ENCODE results near the gene ITGA1. TPM values are rescaled to one million over a fixed set of nuclear protein-coding genes. Genes with fewer than 3 reads are reported as not detected.

Gene ITGA1
- total and polyA plus RNA-seq, 4 donors = 24.2 to 187 (median 48.5) TPM

GRCh38 chr5:52830650-52831049, 42.9 kb downstream of the ITGA1 start:
- no peaks in the 10 kb centered on the region for H3K36me3 ChIP-seq (ENCODE audit: control insufficient read depth in 4 of 4, insufficient read depth in 3 of 4, low read depth in 1 of 4, low read length in 3 of 4)
- H3K9ac ChIP-seq (ENCODE audit: low read depth in 1 of 2, low read length in 2 of 2) = no peak overlapping the region
- 88% methylated on average over 2 of the region's 2 CpGs for WGBS
- no peak overlapping the region for H3K4me3 ChIP-seq (ENCODE audit: low read depth in 1 of 3, low read length in 3 of 3)
- H3K27me3 ChIP-seq (ENCODE audit: control insufficient read depth in 4 of 4, insufficient read depth in 4 of 4, low read length in 3 of 4) = no peaks in the 10 kb centered on the region
- DNase-seq (ENCODE audit: low spot score) = no peak
- TF ChIP-seq, protein P1, sequence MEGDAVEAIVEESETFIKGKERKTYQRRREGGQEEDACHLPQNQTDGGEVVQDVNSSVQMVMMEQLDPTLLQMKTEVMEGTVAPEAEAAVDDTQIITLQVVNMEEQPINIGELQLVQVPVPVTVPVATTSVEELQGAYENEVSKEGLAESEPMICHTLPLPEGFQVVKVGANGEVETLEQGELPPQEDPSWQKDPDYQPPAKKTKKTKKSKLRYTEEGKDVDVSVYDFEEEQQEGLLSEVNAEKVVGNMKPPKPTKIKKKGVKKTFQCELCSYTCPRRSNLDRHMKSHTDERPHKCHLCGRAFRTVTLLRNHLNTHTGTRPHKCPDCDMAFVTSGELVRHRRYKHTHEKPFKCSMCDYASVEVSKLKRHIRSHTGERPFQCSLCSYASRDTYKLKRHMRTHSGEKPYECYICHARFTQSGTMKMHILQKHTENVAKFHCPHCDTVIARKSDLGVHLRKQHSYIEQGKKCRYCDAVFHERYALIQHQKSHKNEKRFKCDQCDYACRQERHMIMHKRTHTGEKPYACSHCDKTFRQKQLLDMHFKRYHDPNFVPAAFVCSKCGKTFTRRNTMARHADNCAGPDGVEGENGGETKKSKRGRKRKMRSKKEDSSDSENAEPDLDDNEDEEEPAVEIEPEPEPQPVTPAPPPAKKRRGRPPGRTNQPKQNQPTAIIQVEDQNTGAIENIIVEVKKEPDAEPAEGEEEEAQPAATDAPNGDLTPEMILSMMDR (IDR thresholded peaks at IDR 0.05; ENCODE audit: low read depth, low read length, missing input control) = no peak
- H3K27ac ChIP-seq (ENCODE audit: low read depth in 1 of 2, low read length in 2 of 2) = no peak overlapping the region
- H3K4me1 ChIP-seq (ENCODE audit: control insufficient read depth in 4 of 4, insufficient read depth in 4 of 4, low read length in 3 of 4) = peaks cover 0 to 8% (median 2%) of the 10 kb centered on the region in 4 donors
- H3K9me3 ChIP-seq (ENCODE audit: control insufficient read depth in 4 of 4, low read length in 3 of 4) = no peaks in the 10 kb centered on the region

- WGBS = 86% methylated on average over 2 of the region's 2 CpGs
- no peak overlapping the region for H3K4me3 ChIP-seq (ENCODE audit: low read depth in 1 of 3, low read length in 3 of 3)
These were observed 44.2 kb downstream of the ITGA1 start for GRCh38 chr5:52831786-52832511.

DNA sequence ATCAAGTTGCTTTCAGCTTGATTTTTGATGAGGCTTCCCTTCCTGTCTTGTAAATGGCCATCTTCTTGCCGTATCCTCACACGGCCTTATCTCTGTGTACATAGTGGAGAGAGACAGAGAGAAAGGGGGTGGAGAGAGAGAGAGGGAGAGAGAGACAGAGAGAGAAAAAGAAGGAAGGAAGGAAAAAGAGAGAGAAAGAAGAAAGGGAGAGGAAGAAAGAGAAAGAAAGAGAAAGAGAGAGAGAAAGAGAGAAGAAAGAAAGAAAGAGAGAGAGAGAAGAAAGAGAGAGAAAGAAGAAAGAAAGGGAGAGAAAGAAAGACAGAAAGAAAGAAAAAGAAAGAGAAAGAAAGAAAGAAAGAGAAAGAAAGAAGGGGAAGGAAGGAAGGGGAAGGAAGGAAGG, 46.6 kb downstream of the ITGA1 start:
- no peak overlapping the region for H3K27ac ChIP-seq (ENCODE audit: low read depth in 1 of 2, low read length in 2 of 2)
- TF ChIP-seq, protein P2, sequence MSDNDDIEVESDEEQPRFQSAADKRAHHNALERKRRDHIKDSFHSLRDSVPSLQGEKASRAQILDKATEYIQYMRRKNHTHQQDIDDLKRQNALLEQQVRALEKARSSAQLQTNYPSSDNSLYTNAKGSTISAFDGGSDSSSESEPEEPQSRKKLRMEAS (IDR thresholded peaks at IDR 0.05) = no peak
- TF ChIP-seq, protein P3, sequence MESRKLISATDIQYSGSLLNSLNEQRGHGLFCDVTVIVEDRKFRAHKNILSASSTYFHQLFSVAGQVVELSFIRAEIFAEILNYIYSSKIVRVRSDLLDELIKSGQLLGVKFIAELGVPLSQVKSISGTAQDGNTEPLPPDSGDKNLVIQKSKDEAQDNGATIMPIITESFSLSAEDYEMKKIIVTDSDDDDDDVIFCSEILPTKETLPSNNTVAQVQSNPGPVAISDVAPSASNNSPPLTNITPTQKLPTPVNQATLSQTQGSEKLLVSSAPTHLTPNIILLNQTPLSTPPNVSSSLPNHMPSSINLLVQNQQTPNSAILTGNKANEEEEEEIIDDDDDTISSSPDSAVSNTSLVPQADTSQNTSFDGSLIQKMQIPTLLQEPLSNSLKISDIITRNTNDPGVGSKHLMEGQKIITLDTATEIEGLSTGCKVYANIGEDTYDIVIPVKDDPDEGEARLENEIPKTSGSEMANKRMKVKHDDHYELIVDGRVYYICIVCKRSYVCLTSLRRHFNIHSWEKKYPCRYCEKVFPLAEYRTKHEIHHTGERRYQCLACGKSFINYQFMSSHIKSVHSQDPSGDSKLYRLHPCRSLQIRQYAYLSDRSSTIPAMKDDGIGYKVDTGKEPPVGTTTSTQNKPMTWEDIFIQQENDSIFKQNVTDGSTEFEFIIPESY (IDR thresholded peaks at IDR 0.05) = no peak
- no peak for TF ChIP-seq FOXA2 (IDR thresholded peaks at IDR 0.05)
- no peak for TF ChIP-seq SP1 (IDR thresholded peaks at IDR 0.05)
- no peak for TF ChIP-seq TAF1 (conservative IDR thresholded peaks at IDR 0.05)
- TF ChIP-seq REST (IDR thresholded peaks at IDR 0.05) = no peak
- TF ChIP-seq FOXA1 (IDR thresholded peaks at IDR 0.05) = no peak
- TF ChIP-seq HNF4G (IDR thresholded peaks at IDR 0.05) = no peak
- TF ChIP-seq JUND (IDR thresholded peaks at IDR 0.05) = no peak

More at GRCh38 chr5:52831786-52832511, 44.2 kb downstream of the ITGA1 start:
- Histone ChIP-seq H3K4me1 (ENCODE audit: control insufficient read depth in 4 of 4, insufficient read depth in 4 of 4, low read length in 3 of 4) (peaks cover under 1 to 14% (median 4%) of the 10 kb centered on the region in 4 donors), H3K9ac (ENCODE audit: low read depth in 1 of 2, low read length in 2 of 2) (no peak overlapping the region), H3K9me3 (ENCODE audit: control insufficient read depth in 4 of 4, low read length in 3 of 4) (no peaks in the 10 kb centered on the region), H3K36me3 (ENCODE audit: control insufficient read depth in 4 of 4, insufficient read depth in 3 of 4, low read depth in 1 of 4, low read length in 3 of 4) (no peaks in the 10 kb centered on the region), H3K27ac (ENCODE audit: low read depth in 1 of 2, low read length in 2 of 2) (no peak overlapping the region), H3K27me3 (ENCODE audit: control insufficient read depth in 4 of 4, insufficient read depth in 4 of 4, low read length in 3 of 4) (no peaks in the 10 kb centered on the region)
- TF ChIP-seq RAD21 (IDR thresholded peaks at IDR 0.05) = no peak
- no peak for TF ChIP-seq SP1 (IDR thresholded peaks at IDR 0.05)
- TF ChIP-seq FOXA2 (IDR thresholded peaks at IDR 0.05) = no peak
- TF ChIP-seq YY1 (IDR thresholded peaks at IDR 0.05) = no peak
- no peak for TF ChIP-seq GABPA (IDR thresholded peaks at IDR 0.05 in 1 of 2, conservative IDR thresholded peaks at IDR 0.05 in 1 of 2)
- TF ChIP-seq, protein P2 (IDR thresholded peaks at IDR 0.05) = no peak
- TF ChIP-seq NR2F2 (IDR thresholded peaks at IDR 0.05) = no peak
- no peak for TF ChIP-seq HNF4A (conservative IDR thresholded peaks at IDR 0.05)
- TF ChIP-seq JUND (IDR thresholded peaks at IDR 0.05) = no peak
- no peak for TF ChIP-seq HNF4G (IDR thresholded peaks at IDR 0.05)
- TF ChIP-seq RXRA (IDR thresholded peaks at IDR 0.05) = no peak
- no peak for TF ChIP-seq FOXA1 (IDR thresholded peaks at IDR 0.05)
- TF ChIP-seq, protein P1 (IDR thresholded peaks at IDR 0.05; ENCODE audit: low read depth, low read length, missing input control) = no peak
- TF ChIP-seq, protein P4, sequence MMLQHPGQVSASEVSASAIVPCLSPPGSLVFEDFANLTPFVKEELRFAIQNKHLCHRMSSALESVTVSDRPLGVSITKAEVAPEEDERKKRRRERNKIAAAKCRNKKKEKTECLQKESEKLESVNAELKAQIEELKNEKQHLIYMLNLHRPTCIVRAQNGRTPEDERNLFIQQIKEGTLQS (IDR thresholded peaks at IDR 0.05) = no peak
- no peak for DNase-seq (ENCODE audit: low spot score)

More for the DNA sequence above, 46.6 kb downstream of the ITGA1 start:
- no peak overlapping the region for H3K9ac ChIP-seq (ENCODE audit: low read depth in 1 of 2, low read length in 2 of 2)
- H3K36me3 ChIP-seq (ENCODE audit: control insufficient read depth in 4 of 4, insufficient read depth in 3 of 4, low read depth in 1 of 4, low read length in 3 of 4) = no peaks in the 10 kb centered on the region
- DNase-seq (ENCODE audit: low spot score) = no peak
- no peak overlapping the region for H3K4me3 ChIP-seq (ENCODE audit: low read depth in 1 of 3, low read length in 3 of 3)
- no peaks in the 10 kb centered on the region for H3K27me3 ChIP-seq (ENCODE audit: control insufficient read depth in 4 of 4, insufficient read depth in 4 of 4, low read length in 3 of 4)
- H3K4me1 ChIP-seq (ENCODE audit: control insufficient read depth in 4 of 4, insufficient read depth in 4 of 4, low read length in 3 of 4) = peaks cover 6 to 27% (median 14%) of the 10 kb centered on the region in 4 donors
- H3K9me3 ChIP-seq (ENCODE audit: control insufficient read depth in 4 of 4, low read length in 3 of 4) = no peaks in the 10 kb centered on the region
- 77% methylated on average over 2 of the region's 2 CpGs for WGBS

Measured in liver (tissue), 9 donors.